Measurements from ENCODE around the gene TPGS1.

DNA sequence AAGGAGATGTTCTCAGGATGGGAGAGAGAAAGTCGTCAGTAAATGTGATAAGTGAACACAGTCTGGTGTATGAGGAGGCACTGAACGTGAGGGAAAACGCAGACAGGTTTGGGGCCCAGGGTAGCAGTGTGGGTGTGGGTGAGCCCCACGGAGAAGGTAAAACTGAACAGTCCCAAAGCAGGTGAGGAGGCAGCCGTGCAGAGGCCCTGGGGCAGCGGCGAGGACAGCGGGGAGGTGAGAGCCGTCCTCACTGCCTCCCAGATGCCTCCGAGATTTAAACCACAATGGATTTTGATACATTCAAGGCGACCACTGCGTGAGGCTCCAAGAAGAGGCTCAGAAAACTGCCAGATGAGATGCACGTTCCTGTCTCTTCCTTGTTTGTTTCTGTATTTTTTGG is 31.9 kb upstream of the TPGS1 start:
- TF ChIP-seq CTCF (IDR thresholded peaks at IDR 0.05; ENCODE audit: borderline replicate concordance, extremely low read depth, low read length, poor library complexity, severe bottlenecking) (no peak), EZH2 (IDR thresholded peaks at IDR 0.05; ENCODE audit: borderline replicate concordance, low read depth, low read length, severe bottlenecking) (no peak)

Measured in DND-41 (cell line).